Thyroid gland (tissue), 4 donors: Measurements from ENCODE around the gene PLEKHM3.

ENCODE experiments used
- CTCF ChIP-seq, 6 experiments: fragments of 200-600 bp in 3 of 6; fragments of 450-650 bp in 3 of 6; sonication (generic) in 3 of 6; IDR thresholded peaks; one replicate each; pipeline ENCODE4 v1.5.1; 2016 to 2019; ENCODE audit warnings: antibody characterized with exemption in 6 of 6, mild to moderate bottlenecking in 2 of 6, inconsistent platforms in 1 of 6, moderate library complexity in 1 of 6
- POLR2A ChIP-seq, 2 donors: fragments of 450-650 bp; IDR thresholded peaks; one replicate each; pipeline ENCODE4 v1.6.1; 2017; ENCODE audit warnings: antibody characterized with exemption in 2 of 2, mild to moderate bottlenecking in 2 of 2, moderate library complexity in 1 of 2

DNA sequence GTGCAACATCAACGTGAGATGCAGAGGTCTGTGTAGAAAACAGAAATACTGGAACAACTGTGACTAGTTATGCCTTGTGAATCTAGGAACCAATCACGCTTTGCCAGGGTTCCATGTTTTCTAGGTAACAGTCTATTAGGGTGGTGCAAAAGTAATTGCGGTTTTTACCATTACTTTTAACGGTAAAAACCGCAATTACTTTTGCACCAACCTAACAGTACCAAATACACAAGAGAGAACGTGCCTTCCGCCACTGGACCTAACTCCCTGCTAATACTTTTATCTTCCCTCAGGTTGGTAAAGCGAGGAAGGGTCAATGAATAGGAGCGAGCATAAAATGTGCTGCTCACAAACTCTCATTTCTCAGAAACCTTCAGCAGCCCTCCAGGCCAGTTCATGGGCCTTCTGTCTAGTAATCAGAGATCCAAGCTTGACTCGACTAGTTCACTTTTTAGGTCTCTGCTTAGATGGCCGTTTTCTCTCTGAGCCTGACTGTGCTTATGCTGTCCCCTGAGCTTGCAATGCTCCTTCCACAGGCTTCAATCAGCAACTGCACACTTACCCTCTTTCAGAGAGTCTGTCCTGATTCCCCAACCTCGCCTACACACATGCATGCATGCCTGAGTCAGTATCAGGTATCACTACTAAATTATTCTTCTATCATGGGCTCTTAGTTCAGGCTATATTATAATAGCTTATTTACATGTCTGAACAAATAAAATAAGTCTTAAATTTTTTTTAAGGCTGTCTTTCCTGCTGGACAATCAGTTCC lies 47.0 kb downstream of the PLEKHM3 start:
- TF ChIP-seq POLR2A (IDR thresholded peaks at IDR 0.05), result no peak
- no peak for TF ChIP-seq CTCF (IDR thresholded peaks at IDR 0.05)
